GM18858 (cell line): Measurements from ENCODE around the gene PCLO.
"Not testable (repeated sequence)": the region's sequence is repeated elsewhere in the genome, so short reads cannot be mapped to it uniquely, and the experiment has no call there.

ENCODE experiments used
- ATAC-seq: cut with Tn5 transposase; IDR thresholded peaks from one replicate; pipeline ENCODE4 v1.9.1; 2021; ENCODE audit not compliant: unreplicated experiment

The PCLO gene

DNA sequence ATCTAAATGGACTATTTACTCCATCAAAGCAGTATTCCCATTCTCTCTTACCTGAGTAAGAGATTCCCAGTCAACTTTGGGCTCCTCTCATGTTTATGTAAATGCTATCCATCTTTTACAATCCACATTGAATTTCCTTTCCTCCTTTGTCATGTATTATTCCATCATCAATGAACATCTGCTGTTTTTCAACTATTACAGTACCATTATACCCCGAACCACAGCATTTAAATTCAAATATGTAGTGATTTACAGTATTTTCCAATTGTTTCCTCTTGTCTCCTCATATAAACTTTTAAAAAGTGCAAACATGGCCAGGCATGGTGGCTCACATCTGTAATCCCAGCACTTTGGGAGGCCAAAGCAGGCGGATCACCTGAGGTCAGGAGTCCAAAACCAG lies 20.3 kb downstream of the PCLO start:
- ATAC-seq: no peak

DNA sequence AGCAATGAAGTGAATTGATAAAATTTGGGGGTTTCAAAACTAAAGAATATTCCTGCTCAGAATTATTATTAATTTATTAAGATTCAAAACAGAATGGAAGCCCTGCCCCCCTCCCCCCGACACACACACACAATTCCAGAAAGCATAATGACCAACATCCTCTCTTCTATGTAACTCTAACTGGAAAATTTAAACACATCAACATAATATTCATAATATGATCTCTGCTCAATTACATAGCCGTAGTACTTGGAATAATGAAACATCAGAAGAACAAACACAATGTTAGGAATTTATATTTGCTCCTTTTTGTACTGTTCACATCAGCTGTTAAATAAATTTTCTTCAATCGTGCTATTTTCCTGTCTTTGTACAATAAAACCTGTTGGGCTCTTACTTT lies 20.8 kb downstream of the PCLO start:
- ATAC-seq: no peak

GRCh38 chr7:83130623-83131545 lies 31.8 kb downstream of the PCLO start:
- no peak for ATAC-seq

GRCh38 chr7:83130191-83130590 lies 32.5 kb downstream of the PCLO start:
- no peak for ATAC-seq

- ATAC-seq: no peak
Measured at GRCh38 chr7:83119494-83119893, 43.2 kb downstream of the PCLO start.

DNA sequence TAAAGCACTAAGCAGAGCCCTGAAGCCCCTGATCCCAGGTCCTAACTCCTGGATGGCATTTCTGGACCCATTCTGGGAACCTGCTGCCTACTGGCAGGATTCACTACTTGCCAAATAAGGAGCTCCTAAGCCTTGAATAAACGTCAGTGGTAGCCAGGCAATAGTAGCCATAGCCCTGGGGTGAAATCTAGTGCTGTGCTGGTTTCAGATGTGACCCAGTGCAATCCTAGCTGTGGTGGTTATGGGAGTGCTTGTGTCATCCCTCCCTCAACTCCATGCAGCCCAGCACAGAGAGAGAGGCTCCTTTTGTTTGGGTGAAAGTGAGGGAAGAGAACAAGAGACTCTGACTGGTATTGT lies 43.7 kb downstream of the PCLO start:
- ATAC-seq: no peak

GRCh38 chr7:83118347-83119025 lies 44.2 kb downstream of the PCLO start:
- ATAC-seq: no peak

DNA sequence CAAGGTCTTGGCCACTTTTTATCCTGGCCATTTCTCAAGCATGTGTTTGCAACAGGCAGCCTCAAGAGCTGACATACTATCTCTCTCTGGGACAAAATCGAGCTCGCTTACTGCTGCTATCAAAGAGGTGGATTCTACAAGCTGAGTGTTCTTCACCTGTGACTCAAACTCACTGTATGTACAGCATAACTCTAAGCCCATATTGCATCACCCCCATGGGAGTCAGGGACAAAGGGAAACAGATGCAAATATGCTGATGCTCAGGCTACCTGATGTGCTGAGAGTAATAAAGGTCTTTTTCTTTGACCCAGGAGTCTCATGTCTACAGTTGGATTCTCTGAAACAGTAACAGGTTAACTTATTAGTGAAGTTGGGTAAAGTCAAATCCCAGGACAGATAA lies 45.2 kb downstream of the PCLO start:
- no peak for ATAC-seq

DNA sequence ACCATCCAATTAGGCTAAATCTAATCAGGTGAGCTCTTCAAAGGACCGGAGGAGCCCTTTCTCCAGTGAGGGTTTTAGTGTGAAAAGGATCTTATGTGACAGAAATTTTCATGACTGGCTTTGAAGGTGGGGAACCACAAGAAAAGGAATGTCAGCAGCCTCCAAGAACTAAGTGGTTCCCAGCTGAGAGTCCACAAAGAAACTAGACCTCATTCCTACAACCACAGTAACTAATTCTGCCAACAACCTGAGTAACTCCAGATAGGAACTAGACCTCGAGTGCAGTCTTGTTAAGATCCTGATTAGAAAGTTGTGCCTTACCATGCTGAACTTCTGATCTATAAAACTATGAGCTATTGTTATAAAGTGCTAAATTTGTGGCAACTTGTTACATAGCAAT lies 51.3 kb downstream of the PCLO start:
- ATAC-seq: no peak

DNA sequence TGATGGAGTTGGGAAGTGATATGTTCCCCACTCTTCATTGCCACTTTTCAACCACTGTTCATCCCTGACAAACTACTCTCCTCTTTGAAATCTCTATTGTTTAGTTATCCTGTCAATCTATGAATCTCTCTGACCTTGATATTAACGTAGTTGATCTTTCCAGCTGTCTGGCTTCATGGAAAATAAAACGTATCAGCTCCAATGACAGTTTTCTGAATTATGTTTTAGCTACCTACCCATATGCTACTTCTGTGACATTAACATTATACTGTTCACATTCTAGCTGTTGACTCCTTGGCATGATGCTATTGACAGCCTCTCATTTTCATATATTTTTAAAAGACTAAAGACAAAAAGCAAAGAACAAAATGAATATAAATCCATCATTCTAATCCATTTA lies 53.3 kb downstream of the PCLO start:
- ATAC-seq: no peak

- ATAC-seq: no peak
Measured at GRCh38 chr7:83105948-83106347, 56.7 kb downstream of the PCLO start.

DNA sequence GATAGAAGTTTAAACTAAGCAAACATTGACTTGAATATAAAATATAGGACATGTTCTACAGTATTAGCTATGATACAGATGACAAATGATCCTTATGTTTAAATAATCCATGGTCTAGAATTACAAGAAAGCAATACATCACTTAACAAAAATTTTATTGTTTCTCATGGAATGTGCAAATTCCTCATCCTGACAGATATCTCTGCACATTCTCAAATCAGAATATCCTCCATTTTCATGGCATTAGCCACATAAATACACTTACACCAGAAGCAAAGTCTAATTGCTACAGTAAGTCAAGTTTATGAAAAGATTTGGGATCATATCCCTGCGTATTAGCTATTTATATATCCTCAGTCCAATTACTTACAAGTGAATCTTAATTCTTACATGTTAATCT lies 57.6 kb downstream of the PCLO start:
- no peak for ATAC-seq

DNA sequence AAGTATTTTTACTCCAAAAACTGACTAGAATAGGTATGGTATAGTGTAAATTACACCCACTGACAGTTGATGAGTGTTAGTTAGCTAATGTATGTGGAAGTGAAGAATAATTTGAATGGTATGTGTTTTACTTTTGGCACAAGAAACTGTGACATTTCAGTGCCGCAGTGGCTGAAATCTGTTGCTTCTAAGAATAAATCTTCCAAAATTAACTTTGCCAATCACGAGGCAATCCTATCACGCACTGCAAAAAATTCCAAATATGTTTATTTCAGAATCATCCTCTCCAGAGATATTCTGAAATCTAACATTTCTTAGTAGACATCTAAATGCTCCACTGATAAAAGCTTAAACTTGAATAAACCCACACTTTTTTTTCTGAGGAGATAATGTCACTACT lies 61.2 kb downstream of the PCLO start:
- ATAC-seq: no peak

GRCh38 chr7:83096065-83096580 lies 66.6 kb downstream of the PCLO start:
- no peak for ATAC-seq

- no peak for ATAC-seq
Measured at GRCh38 chr7:83085299-83085698, 77.4 kb downstream of the PCLO start.

GRCh38 chr7:83079879-83080278 lies 82.8 kb downstream of the PCLO start:
- not testable (repeated sequence) for ATAC-seq

- ATAC-seq: no peak
Measured at GRCh38 chr7:83077328-83077727, 85.4 kb downstream of the PCLO start.

- no peak for ATAC-seq
Measured at GRCh38 chr7:83072576-83073517, 89.8 kb downstream of the PCLO start.

- ATAC-seq: no peak
Measured at GRCh38 chr7:83065714-83066113, 97.0 kb downstream of the PCLO start.

GRCh38 chr7:83060218-83060617 lies 102.5 kb downstream of the PCLO start:
- ATAC-seq: no peak

DNA sequence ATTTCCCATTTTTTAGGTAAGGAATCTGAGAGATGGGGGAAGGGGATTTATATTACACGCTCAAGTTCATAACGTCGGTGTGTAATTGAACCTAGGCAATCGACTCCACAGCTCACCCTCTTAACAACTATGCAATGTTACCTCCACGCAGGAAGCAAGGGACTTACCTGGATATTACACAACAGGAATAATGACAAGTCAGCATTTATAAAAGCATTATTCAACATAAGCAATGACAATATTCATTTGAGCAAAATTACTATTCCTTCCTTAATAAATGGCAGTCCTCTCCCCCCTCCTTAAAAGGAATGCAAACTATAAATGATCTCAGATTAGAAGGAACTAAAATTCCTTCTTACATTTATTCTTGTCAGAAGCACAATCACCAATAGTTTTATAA lies 104.0 kb downstream of the PCLO start:
- no peak for ATAC-seq
